HG02798 (cell line): ENCODE results near the gene PPP1R7.

ENCODE experiments used
- ATAC-seq: cut with Tn5 transposase; IDR thresholded peaks from one replicate; pipeline ENCODE4 v1.9.1; 2021; ENCODE audit warnings: mild to moderate bottlenecking; ENCODE audit not compliant: unreplicated experiment, poor library complexity

The PPP1R7 gene

DNA sequence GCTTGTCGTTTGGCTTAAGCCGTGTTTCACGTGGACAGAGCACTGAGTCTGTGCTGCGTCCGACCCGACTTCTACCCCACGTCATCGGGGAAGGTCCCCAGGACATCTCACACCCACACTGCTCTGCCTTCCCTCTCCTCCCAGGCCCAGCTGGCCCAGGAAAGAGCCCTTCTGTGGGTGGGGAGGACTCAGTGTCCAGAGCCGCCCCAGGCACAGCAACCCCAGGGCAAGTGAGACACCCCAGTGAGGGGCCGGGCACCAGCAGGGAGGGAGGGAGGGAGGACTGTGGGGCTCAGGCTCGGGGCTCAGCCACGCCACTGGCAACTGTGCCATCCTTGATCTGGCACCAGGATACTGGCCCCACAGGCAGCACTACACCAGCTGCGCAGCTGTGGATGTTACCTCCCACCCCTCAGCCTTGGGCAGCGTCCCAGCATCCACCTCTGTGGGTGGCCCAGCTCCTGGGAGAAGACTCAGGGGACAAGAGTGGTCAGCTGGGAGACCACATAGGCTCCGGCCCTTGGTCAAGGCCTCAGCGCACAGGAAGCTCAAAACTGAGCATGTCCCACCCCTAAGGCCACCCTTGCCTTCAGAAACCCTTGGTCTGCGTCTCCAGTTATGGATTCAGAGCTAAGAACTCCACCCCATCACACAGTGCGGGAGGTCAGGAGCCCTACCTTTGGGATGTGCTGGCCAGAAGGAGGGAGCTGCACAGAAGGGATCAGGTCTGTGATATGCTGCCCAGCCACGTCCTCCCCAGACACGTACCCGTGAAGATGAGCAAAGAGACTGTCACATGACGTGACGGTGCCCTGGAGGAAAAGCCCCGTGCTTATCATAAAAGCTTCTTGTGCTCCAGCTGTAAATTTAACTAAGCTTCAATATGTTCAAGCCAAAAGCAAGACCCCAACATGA lies 12.7 kb upstream of the PPP1R7 start:
- ATAC-seq = no peak

- no peak for ATAC-seq
Measured at GRCh38 chr2:241138471-241138870, 11.8 kb upstream of the PPP1R7 start.

- no peak for ATAC-seq
Measured at GRCh38 chr2:241139531-241140444, 10.5 kb upstream of the PPP1R7 start.

GRCh38 chr2:241140445-241140840 lies 9.8 kb upstream of the PPP1R7 start:
- no peak for ATAC-seq

GRCh38 chr2:241141214-241141770 lies 9.0 kb upstream of the PPP1R7 start:
- no peak for ATAC-seq

DNA sequence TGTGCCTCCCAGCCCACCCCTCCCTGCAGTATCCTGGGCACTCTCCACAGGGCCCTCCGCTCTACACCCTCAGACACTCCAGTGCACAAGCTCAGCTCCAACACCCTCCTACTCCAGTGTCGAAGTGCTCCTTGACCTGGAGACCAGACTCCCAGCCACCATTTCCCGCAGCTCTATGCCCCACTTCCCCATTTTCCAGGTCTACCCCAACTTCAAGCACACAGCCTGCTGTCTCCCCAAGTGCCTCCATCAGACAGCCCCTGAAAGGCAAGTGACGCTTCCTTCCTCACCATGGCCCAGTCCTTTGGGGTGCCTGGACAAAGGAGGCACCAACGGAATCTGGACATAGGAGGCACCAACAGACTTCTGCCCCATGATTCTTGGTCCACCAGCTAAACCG lies 8.2 kb upstream of the PPP1R7 start:
- no peak for ATAC-seq

DNA sequence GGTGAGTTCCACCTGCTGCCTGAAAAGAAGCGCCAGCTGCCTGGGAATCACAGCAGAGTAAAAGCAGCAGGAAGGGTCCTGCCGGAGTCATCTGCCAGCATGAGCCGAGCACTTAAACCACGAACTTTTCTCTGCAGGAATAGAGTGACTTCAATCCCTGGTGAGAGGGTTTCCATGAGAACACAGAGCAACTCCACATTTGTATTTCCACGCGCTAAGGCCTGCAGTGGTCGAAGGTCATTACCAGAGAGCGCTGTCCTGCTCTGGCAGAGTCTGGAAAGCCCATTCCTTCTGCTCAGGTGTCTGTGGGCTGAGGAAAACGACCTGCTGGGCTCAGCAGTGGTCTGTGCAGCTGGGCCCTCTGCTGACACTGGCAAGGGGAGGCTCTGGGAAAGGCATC lies 7.7 kb upstream of the PPP1R7 start:
- ATAC-seq = no peak

GRCh38 chr2:241146286-241146685 lies 4.0 kb upstream of the PPP1R7 start:
- no peak for ATAC-seq

DNA sequence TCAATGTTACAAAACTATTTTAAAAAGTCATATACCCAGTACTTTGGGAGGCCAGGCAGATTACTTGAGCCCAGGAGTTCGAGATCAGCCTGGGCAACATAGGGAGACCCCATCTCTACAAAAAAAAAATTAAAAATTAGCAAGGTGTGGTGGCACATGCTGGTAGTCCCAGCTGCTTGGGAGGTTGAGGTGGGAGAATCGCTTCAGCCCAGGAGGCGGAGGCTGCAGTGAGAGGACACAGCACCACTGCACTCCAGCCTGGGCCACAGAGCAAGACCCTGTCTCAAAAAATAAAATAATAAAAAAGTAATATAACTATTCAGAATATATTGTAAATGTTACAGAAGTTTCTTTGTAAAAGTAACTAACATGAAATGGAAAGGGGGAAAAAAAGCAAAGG lies 2.9 kb upstream of the PPP1R7 start:
- no peak for ATAC-seq

DNA sequence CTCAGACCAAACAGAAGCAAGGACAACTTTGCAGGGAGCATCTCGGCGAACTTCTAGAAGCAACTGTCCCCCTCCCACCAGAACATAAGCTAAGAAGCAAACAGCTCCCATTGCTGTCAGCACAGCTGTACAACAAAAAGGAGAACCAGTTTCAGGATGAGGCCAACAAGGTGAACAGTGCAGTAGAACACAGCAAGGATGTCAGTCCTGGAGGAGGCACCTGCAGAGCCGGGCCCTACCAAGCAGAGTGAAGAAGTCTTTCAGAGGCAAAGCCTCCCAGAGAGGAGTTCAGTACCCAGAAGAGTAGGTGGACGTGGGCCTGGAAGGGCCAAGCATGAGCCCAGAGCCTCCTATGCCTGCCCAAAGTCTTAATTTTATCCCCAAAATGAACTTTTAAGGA lies 2.0 kb upstream of the PPP1R7 start:
- no peak for ATAC-seq

GRCh38 chr2:241148891-241149674 lies 1.2 kb upstream of the PPP1R7 start, which contains the start of gene PASK:
TSS of gene PASK (minus strand) at chr2:241149472. CDS start at chr2:241143032, 6,440 bp downstream.
- peak; percentile 81 for ATAC-seq

GRCh38 chr2:241149675-241149924 lies 667 bp upstream of the PPP1R7 start:
- ATAC-seq = peak; percentile 9

GRCh38 chr2:241150660-241151530 lies 628 bp downstream of the PPP1R7 start:
- no peak for ATAC-seq

DNA sequence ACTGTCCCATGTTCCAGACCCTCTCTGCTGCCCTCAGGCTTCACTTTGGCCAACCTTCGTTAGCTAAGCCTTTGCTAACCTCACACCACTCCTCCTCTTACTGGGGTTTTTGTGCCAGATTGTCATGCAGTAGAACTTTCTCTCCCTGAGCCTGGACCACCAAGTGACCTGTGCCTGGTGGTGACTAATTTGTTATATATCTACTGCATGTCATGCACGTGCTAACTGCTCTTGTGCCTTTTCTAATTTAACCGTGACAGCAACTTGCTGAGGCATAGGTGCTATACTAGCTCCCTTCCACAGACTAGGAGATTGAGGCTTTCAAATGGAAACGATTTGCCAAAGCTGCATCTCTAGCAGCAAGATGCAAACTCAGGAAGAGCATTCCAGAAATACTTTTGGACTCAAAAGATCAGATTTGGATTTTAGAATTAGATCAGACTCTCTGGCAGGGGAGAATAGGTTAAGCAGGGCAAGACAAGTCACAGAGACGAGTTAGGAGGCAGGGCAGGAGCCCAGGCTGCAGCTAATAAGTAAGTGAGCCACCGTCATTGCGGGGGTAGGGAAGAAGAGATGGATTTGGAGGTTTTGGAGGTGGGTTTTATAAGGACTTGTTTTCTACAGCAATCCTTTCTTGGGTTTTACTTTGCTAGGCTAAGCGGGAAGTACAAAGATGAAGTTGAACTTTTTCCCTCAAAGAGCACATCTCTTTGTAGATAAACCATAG lies 1.8 kb downstream of the PPP1R7 start:
- ATAC-seq = no peak

GRCh38 chr2:241153616-241154015 lies 3.3 kb downstream of the PPP1R7 start:
- ATAC-seq = no peak

- no peak for ATAC-seq
Measured at GRCh38 chr2:241154915-241155314, 4.6 kb downstream of the PPP1R7 start.

DNA sequence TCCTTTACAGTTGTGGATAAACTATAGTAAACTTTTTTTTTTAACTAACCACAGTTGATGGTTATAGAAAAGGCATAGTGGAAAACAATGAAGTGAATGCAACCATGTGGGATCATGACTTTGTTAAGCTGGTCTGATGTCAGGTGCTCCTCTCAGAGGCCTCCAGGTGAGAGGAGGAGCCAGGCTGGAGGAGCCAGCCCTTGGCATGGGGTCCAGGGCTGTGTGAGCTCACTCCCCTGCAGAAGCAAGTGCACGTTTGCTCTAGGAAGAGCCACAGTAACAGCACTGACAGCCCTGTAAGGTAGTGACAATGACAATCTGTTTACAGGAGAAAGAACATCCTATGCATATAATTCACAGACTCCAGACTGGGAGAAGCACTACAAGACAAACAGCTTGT lies 5.7 kb downstream of the PPP1R7 start:
- ATAC-seq = no peak

DNA sequence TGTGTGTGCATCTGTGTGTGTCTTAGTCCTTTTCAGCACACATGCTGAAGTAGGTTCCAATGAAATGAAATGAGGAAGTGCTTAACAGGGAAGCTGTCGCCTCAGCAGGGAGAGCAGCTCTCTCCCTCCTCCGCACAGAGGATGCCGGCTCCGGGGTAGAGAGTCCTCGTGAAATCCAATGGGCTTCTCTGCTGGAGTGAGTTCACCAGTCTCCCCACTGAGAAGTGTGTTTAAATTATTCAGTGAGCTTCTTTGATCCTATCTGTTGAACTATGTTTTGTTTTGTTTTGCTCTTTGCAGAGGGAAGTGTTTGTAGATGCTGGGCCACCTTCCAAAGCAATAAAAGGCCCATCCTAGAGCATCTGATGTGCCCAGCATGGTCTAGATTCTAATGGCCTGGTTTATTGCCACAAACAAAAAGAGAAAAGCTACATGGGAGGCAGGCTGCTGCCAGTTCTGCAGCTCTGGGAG lies 6.7 kb downstream of the PPP1R7 start:
- ATAC-seq = no peak
